CD4-positive, alpha-beta T cell treated with Interleukin-1 beta for 1 hour (primary cell): Measurements from ENCODE around the gene GATD1.
A peak's percentile ranks its signal among the peaks of the same experiment; 100 is the strongest.
"Not testable (repeated sequence)": the region's sequence is repeated elsewhere in the genome, so short reads cannot be mapped to it uniquely, and the experiment has no call there.

Experiments used
- DNase-seq, 2 donors: peaks; one replicate each; pipeline ENCODE4 v3.0.0-alpha.2; 2020 to 2022

GATD1 gene

DNA sequence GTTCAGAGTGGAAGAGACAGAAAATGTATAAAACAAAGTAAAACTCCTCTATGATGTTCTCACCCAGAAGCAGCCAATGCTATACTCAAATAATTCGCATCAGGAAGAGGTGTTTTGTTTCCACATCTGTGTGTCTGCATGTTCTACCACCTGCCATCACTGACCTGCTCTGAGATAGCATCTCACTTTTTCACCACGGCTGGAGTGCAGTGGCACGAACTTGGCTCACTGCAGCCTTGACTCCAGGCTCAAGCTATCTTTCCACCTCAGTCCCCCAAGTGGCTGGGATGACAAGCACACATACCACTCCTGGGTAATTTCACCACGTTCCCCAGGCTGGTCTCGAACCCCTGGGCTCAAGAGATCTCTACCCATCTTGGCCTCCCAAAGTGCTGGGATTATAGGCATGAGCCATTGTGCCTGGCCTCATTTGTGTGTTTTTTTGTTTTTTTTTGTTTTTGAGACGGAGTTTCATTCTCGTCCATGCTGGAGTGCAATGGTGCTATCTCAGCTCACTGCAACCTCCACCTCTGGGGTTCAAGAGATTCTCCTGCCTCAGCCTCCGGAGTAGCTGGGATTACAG lies 15.7 kb downstream of the GATD1 start:
- DNase-seq, result no peak

DNA sequence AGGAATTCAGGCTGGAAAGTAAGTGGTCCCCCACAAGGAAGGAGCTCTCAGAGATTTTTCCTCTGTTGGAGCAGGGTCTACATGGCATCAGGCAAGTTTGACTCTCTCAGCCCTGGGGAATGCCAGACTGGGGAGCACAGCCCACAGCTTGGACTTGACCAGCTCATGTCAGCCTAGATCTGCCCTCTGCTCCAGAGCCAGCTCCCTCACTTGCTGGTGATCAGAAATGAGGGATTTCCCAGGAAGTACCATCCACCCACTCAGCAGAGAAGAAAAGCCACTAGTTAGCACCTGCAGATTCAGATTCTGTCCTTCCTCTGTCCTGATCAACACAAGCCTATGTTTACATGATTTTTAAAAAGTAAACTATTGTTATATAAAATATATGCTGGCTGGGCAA lies 17.1 kb downstream of the GATD1 start:
- DNase-seq, result no peak

DNA sequence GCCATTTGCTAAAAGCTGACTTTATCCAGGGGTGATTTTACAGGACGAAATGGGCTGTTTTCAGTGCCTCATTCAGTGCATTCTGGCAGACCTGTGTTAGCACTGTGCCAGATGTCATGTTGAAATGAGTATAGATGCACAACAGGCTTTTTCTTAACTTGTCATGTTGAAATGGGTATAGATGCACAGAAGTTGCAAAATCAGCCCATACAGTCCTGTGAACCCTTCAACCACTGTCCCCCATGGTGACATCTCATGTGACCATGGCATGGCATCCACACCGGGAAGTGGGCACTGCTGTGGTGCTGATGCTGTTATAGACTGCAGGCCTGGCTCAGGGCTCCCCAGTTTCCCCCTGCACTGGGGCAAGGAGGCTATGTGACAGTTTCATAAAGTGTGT lies 27.6 kb downstream of the GATD1 start:
- DNase-seq, result no peak

DNA sequence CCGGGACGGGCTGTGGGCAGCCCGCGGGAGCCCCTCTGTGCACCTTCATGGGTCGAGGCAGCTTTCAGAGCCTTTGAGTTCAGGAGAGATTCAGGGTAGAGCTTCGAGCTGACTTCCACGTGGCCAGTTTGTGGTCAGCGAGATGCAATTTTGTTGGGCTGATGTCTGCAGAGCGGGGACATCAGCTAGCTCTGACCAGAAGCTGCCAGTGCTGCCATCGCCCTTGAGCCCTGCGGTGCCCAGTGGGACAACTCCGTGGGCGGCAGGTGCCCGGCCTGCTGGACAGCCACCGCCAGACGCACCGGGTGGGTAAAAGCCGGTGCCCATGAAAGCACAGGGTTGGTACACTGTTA lies 29.3 kb downstream of the GATD1 start:
- DNase-seq, result no peak

DNA sequence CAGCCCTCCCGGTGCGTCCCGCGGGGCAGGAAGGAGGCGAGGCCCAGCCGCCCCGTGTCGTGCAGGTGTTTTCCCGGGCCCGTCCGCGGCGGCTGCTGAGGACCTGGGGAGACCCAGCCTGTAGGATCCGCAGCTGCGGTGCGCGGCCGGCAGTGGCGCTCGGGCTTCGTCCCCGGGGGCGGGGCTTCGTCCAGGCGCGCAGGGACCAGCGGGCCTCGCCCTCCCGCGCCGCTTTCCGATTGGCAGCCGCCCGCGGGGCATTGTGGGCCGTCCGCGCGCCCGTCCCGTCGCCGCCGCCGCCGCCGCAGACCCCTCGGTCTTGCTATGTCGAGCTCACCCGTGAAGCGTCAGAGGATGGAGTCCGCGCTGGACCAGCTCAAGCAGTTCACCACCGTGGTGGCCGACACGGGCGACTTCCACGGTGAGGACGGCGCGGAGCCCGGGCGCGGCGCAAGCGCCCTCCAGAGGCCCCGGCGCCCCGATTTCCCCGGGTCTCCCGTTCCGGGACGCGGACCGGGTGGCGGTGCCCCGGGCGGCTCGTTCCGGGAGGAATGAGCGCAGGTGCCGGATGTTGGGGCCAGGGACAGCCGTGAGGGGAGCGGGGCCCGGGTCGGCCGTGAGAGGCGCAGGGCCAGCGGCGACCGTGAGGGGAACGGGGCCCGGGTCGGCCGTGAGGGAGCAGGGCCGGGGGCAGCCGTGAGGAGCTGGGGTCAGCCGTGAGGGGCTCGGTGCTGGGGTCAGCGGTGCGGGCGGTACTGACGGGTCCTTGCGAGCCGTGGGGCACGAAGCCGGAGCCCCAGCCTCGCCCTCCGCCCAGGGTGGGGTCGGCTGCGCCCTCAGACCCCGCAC lies 29.9 kb downstream of the GATD1 start, which contains the start of gene TALDO1:
Gene TALDO1 (plus strand): TSS at position 307 of the 849 bp plus-strand sequence. CDS start 18 bp downstream, at position 325.
- DNase-seq, result peak; percentile 87

DNA sequence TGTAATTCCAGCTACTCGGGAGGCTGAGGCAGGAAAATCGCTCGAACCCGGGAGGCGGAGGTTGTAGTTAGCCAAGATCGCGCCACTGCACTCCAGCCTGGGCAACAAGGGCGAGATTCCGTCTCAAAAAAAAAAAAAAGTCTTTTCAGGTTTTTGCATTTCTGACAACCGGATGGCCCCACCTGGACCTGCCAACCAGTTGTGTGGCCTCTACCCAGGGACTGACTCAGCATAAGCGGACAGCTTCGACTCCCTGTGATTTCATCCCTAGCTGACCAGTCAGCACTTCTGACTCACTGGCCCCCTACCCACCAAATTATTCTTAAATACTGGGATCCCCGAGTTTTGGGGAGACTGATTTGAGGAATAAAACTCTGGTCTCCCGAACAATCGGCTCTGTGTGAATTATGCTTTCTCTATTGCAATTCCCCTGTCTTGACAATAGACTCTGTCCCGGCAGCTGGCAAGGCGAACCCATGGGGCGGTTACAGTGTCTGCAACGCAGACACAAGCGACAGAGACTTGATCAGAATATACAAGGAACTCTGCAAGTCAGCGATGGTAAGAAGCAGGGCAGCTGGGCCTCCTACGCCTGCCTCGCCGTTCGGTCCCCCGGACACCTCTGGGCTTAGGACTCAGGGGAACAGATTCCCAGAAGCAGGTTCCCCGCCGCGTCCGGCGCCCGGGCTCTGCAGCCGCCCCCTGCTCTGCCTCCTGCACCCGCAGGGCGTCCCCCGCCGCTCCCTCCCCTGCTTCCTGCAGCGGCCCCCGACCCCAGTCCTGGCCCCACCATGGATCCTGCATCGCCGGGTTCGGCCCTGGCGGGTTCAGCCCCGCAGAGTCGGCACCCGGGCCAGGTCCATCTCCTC lies 30.8 kb downstream of the GATD1 start:
- peak in 1 of 2 donors; percentile 28 for DNase-seq

DNA sequence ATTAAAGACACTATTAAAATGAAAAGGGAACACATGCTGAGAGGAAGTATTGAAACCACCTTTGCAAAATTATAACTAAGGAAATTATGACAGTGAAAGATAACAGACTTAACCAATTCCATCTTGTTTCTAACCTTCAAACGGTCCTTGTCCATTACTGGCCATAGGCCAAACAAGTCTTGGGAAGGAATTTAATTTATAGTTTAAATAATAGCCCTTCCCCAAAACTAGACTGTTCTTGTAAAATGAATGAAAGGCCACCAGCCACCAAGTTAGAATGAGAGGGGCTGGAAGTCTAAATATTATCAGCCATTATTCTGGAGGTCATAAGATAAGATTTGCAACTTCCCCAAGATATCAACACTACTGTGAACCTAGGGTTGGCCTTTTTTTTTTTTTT lies 31.9 kb downstream of the GATD1 start:
- DNase-seq, result no peak

DNA sequence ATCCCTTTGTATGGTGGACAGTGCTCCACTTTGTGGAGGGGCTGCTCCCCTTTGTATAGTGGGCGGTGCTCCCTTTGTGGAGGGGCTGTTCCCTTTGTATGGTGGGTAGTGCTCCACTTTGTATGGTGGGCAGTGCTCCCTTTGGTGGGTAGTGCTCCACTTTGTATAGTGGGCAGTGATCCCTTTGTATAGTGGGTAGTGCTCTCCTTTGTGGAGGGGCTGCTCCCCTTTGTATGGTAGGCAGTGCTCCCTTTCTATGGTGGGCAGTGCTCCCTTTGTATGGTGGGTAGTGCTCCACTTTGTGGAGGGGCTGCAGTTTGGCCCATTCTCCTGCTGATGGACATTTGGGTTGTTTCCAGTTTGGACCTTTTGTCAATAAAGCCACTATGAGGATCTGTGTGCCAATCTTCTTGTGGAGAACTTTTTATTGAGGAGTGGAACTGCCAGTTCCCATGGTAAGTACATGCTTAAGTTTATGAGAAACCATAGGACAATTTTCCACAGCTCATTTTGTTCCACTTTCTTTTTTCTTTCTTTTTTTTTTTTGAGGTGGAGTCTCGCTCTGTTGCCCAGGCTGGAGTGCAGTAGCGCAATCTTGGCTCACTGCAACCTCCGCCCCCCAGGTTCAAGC lies 34.6 kb downstream of the GATD1 start:
- DNase-seq, result no peak

DNA sequence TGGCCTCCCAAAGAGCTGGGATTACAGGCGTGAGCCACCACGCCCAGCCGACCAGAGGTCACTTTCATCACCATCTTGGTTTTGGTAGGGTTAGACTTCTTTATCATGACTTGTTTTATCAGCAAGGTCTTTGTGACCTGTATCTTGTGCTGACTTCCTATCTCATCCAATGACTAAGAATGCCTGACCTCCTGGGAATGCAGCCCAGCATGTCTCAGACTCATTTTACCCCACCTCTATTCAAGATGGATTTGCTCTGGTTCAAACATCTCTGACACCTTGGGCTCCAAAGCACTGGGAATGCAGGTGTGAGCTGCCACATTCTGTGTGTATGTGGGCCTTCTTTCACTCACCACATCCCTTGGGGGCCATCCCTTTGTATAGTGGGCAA lies 35.1 kb downstream of the GATD1 start:
- no peak for DNase-seq

DNA sequence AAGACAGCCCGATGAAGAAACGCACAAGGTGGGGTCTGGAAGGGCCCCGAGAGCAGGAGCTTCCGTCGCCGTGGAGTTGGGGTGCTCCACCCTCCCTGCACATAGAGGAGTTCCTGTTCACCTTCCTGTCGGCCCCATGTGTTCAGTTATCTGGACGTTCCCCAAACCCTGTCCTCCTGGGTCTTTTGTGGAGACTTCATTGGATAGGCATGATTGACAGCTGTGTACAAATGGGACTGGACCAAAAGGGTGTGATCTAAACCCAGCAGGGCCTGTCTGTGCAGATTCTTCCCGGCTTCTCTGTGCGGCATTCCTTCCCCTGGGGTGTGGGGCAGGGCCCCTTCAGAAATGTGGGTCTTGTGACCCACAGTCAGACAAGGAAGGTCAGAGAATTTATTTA lies 39.4 kb downstream of the GATD1 start:
- not testable (repeated sequence) for DNase-seq

DNA sequence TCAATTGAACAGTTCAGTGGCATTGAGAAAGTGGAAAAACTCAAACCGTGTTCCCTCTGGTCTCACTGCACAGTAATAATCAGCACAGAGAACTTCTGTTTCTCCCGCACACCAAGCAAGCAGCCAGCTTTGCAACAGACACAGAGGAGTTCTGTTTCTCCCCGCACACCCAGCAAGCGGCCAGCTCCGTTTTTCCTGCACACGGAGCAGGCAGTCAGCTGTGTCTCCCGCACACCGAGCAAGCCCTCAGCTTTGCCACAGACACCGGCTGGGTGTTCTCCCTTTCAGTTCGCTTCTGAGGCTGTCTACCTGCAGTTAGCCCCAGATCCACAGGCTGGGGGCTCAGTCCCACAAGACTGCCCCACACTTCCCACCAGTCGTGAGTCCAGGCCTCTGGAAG lies 39.9 kb downstream of the GATD1 start:
- no peak for DNase-seq

DNA sequence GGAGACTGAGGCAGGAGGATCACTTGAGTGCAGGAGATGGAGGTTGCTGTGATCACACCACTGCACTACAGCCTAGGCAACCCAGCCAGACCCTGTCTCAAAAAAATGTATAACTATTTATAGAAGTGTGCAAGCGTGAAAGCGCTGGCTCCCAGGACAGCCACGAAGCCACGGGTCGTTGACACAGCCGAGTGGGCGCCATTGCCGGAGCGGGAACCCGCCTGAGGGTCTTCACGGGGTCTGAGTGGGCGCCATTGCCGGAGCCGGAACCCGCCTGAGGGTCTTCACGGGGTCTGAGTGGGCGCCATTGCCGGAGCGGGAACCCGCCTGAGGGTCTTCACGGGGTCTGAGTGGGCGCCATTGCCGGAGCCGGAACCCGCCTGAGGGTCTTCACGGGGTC lies 42.7 kb downstream of the GATD1 start:
- not testable (repeated sequence) for DNase-seq

DNA sequence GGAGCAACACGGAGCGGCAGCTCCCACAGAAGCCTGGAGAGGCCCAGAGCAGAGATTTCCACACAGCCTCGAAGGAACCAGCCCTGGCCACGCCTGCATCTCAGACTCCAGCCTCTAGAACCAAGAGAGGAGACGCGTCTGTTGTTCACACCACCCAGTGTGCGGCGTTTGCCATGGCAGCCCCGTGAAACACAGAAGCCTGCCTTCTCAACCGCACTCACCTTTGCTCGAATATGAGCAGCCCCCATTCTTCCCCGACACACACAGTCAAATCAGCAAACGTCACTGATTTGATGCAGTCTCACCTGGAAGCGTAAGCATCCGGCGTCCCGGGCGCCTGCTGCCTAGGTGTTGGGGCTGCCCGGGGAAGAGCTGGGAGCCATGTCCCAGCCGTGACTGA lies 44.2 kb downstream of the GATD1 start:
- no peak for DNase-seq

DNA sequence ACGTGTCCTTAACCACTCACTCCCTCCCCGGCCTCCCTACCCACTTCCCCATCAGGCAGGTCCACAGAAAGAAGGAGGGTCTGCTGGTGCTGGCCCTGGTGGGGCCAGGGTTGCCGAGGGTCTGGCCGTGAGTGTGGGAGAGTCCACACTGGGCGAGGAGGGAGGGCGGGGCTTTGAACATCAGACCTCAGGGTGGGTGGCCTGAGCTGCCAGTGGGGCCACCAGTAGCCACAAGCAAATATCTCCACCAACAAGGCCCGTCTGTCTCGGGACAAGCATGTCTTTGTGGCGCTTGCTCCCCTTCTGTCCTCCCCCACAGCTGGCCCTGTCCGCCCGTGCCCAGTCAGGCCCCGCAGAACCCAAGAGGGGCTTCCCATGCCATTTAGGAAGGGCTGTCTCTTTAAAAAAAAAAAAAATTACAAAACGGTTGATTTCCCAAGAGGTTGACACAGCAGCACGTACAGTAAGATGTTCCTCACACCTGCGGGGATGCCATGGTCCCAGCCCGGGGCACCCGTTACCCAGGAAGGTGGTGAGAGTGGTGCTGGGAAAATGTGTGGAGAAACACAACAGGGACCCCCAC lies 47.7 kb downstream of the GATD1 start:
- no peak for DNase-seq

DNA sequence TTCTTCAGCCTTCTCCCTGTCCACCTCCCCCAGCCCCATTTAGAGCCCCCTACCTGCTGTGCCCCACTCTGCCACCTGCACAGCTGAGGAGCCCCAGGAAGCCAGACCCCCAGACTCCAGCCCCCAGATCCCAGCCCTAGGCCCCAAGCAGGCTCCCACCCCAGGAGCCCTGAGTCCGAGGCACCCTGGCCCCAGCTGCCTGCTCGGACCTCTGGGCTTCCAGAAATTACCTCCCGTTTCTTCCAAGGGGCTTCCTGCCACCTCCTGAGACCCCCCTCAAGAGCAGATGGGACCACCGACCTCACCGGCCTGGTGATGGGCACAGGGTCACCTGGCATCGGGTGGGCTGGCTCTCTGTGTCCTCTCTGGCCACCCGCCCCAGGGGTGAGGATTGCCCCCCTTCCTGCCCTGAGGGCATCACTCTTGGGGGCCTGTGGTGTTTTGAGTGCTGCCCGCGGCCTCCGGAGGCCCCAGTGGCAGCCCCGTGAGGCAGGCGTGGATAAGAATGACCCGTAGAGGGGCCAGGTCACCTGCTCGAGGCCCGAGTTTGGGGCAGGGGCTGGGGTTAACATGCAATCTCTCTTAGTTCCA lies 48.3 kb downstream of the GATD1 start:
- DNase-seq, result no peak

DNA sequence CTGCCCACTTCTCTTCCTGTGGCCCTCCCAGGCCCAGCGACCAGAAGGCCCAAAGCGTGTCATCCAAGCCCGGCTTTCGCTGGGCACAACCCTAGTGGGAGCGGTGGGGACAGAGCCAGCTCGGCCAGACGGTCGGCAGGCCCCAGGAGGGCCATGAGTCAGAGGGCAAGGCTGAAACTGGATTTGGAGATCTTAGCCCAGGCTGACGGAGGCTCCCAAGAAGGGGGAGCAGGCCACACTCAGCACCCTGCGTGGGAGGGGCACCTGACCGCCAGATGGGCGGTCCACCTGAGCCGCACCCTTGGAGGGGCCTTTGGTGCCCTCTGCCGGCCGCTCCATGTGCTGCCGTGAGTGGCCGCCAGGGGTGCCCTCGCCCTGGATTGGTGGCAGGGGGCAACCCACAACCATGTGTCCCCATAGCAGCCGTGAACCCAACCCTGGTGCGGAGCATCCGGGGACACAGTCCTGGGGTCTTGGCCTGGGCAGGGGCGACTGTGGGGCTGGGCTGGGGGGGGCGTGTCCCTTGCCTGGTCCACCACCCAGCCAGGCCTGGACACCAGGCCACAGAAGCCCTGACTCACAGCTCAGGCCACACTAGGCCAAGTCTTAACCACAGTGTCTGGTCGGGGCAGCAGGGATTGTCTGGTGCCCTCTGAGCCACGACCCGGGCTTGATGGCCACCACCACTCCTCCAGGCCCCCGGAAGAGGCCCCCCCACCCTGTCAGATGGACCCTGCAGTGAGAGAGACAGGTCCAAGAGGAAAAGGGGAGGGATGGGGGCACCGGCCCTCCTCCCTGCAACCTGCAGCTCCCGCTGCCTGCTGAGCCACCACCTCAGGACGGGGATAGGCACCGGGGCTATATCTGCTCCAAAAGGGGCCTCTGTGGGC lies 49.2 kb downstream of the GATD1 start:
- peak; percentile 83 to 85 for DNase-seq

DNA sequence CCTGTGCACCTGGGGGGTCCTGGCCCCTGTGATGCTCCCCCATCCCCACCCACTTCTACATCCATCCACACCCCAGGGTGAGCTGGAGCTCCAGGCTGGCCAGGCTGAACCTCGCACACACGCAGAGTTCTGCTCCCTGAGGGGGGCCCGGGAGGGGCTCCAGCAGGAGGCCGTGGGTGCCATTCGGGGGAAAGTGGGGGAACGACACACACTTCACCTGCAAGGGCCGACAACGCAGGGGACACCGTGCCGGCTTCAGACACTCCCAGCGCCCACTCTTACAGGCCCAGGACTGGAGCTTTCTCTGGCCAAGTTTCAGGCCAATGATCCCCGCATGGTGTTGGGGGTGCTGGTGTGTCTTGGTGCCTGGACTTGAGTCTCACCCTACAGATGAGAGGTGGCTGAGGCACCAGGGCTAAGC lies 50.0 kb downstream of the GATD1 start:
- no peak for DNase-seq

DNA sequence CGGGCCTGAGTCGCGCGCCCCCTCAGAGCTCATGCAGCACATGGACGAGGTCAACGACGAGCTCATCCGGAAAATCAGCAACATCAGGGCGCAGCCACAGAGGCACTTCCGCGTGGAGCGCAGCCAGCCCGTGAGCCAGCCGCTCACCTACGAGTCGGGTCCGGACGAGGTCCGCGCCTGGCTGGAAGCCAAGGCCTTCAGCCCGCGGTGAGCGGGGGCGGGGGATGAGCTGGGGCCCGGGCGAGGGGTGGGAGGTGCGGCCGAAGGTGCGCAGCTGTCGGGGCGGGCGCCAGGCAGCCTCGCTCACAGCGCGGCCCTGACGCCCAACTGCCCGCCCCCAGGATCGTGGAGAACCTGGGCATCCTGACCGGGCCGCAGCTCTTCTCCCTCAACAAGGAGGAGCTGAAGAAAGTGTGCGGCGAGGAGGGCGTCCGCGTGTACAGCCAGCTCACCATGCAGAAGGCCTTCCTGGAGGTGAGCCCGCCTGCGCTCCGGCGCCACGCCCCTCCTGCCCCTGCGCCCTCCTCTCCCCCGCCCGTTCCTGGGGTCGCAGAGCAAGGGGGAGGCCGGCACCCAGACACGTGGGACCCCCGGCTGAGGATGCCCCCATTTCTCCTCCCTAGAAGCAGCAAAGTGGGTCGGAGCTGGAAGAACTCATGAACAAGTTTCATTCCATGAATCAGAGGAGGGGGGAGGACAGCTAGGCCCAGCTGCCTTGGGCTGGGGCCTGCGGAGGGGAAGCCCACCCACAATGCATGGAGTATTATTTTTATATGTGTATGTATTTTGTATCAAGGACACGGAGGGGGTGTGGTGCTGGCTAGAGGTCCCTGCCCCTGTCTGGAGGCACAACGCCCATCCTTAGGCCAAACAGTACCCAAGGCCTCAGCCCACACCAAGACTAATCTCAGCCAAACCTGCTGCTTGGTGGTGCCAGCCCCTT lies 50.7 kb downstream of the GATD1 start:
- DNase-seq, result peak; percentile 43 to 54

DNA sequence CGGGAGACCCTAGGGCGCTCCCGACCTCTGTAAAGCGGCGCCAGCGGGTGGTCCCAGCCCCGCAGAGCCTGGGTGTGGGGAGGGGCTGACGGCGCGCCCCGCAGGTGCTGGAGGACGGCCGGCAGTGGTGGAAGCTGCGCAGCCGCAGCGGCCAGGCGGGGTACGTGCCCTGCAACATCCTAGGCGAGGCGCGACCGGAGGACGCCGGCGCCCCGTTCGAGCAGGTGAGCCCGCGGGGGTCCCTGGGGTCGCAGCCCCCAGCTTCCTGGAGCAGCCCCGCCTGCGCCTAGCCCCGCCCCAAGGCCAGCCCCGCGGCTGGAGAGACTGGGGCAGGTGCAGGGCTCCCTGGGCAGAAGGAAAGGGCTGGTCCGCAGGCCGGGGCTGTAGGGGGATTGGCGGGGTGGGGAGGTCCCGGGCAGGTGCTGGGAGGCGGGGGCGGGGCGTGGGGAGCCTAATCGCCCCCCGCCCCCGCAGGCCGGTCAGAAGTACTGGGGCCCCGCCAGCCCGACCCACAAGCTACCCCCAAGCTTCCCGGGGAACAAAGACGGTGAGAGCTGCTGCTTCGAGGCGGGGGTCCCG lies 51.6 kb downstream of the GATD1 start:
- DNase-seq, result no peak
